Gastrocnemius medialis (tissue), 4 donors: Measurements from ENCODE around the gene SVEP1. TPM values are rescaled to one million over a fixed set of nuclear protein-coding genes. Genes with fewer than 3 reads are reported as not detected.

ENCODE experiments used
- ATAC-seq, 2 donors: fragments of 150-250 bp; one replicate each; pipeline ENCODE4 v1.9.1; 2016
- DNase-seq, 2 donors: peaks; one replicate each; pipeline ENCODE4 v3.0.0-alpha.2; 2019
- H3K27ac ChIP-seq, 4 donors: fragments of 200-600 bp; sonication (generic); 1 replicate in 1 of 4; 2 replicates in 3 of 4; pipeline ENCODE4 v1.5.1; 2016 to 2018; ENCODE audit warnings: mild to moderate bottlenecking in 2 of 4, moderate library complexity in 1 of 4
- H3K27me3 ChIP-seq, 3 donors: fragments of 200-600 bp; sonication (generic) in 2 of 3; 1 replicate in 1 of 3; 2 replicates in 2 of 3; pipeline versions ENCODE4 v1.5.1 to v1.6.0; 2016 to 2019; ENCODE audit warnings: mild to moderate bottlenecking in 1 of 3, moderate library complexity in 1 of 3
- H3K36me3 ChIP-seq, 2 donors: fragments of 200-600 bp; sonication (generic) in 1 of 2; one replicate each; pipeline ENCODE4 v1.5.1; 2017 to 2018
- H3K4me1 ChIP-seq, 2 donors: fragments of 200-600 bp; sonication (generic) in 1 of 2; one replicate each; pipeline ENCODE4 v1.5.1; 2016 to 2017; ENCODE audit warnings: mild to moderate bottlenecking in 2 of 2
- H3K4me3 ChIP-seq, 4 donors: fragments of 200-600 bp; sonication (generic) in 3 of 4; 1 replicate in 1 of 4; 2 replicates in 3 of 4; pipeline ENCODE4 v1.5.1; 2016 to 2019; ENCODE audit warnings: mild to moderate bottlenecking in 2 of 4
- H3K9me3 ChIP-seq, 3 donors: fragments of 200-600 bp; sonication (generic) in 2 of 3; 1 replicate in 1 of 3; 2 replicates in 2 of 3; pipeline ENCODE4 v1.5.1; 2016 to 2019
- CTCF ChIP-seq, 5 experiments: fragments of 450-650 bp in 3 of 5; fragments of 200-600 bp in 2 of 5; sonication (generic) in 2 of 5; IDR thresholded peaks in 4 of 5; conservative IDR thresholded peaks in 1 of 5; 1 replicate in 4 of 5; 2 replicates in 1 of 5; pipeline ENCODE4 v1.5.1; 2016 to 2019; ENCODE audit warnings: antibody characterized with exemption in 5 of 5, mild to moderate bottlenecking in 3 of 5, moderate library complexity in 3 of 5
- POLR2A ChIP-seq, 2 donors: fragments of 450-650 bp; IDR thresholded peaks; one replicate each; pipeline ENCODE4 v1.6.1; 2017; ENCODE audit warnings: antibody characterized with exemption in 2 of 2, mild to moderate bottlenecking in 2 of 2, moderate library complexity in 2 of 2
- in situ Hi-C, 4 donors: fragments of 200-750 bp; cut with MboI; loops; one replicate each; pipeline versions ENCODE4 v1.15.0 to v1.8.0; 2017; ENCODE audit warnings: low sequenced_read_pairs in 4 of 4
- intact Hi-C: fragments of 100-400 bp; cut with DNase I; formaldehyde crosslinking; loops from one replicate; pipeline ENCODE4 v1.15.1; 2023; ENCODE audit warnings: low total_unique reads
- total RNA-seq, 4 donors: library from RNA; depleted of rRNA; stranded (reverse); fragments of >200 nt; gene quantifications; one replicate each; pipeline versions ENCODE4 v1.1.0 to v1.2.3, GENCODE V29; 2016

SVEP1 gene
- total RNA-seq, 4 donors from 2014 or later: 3.8 to 10.3 (median 6.5) TPM

GRCh38 chr9:110464321-110464720 is 115.2 kb downstream of the SVEP1 start:
- no peaks in the 10 kb centered on the region for H3K27me3 ChIP-seq
- ATAC-seq (no peak), DNase-seq (no peak)
- TF ChIP-seq POLR2A (IDR thresholded peaks at IDR 0.05) (no peak), CTCF (IDR thresholded peaks at IDR 0.05 in 4 of 5, conservative IDR thresholded peaks at IDR 0.05 in 1 of 5) (no peak)
- H3K4me3 ChIP-seq: no peak overlapping the region
- in situ Hi-C loops (no loop called here), intact Hi-C loops (no loop called here)
- no peaks in the 10 kb centered on the region for H3K9me3 ChIP-seq
- no peaks in the 10 kb centered on the region for H3K36me3 ChIP-seq
- no peak overlapping the region for H3K27ac ChIP-seq
- H3K4me1 ChIP-seq: no peaks in the 10 kb centered on the region

- no peak for ATAC-seq
- Histone ChIP-seq H3K27me3 (no peaks in the 10 kb centered on the region), H3K9me3 (no peaks in the 10 kb centered on the region), H3K4me3 (no peak overlapping the region), H3K4me1 (no peaks in the 10 kb centered on the region), H3K27ac (no peak overlapping the region), H3K36me3 (no peaks in the 10 kb centered on the region)
- no peak for DNase-seq
- intact Hi-C loops: no loop called here
- in situ Hi-C loops: no loop called here
- TF ChIP-seq POLR2A (IDR thresholded peaks at IDR 0.05) (no peak), CTCF (IDR thresholded peaks at IDR 0.05 in 4 of 5, conservative IDR thresholded peaks at IDR 0.05 in 1 of 5) (no peak)
Measured at GRCh38 chr9:110463499-110463898, 116.0 kb downstream of the SVEP1 start.

DNA sequence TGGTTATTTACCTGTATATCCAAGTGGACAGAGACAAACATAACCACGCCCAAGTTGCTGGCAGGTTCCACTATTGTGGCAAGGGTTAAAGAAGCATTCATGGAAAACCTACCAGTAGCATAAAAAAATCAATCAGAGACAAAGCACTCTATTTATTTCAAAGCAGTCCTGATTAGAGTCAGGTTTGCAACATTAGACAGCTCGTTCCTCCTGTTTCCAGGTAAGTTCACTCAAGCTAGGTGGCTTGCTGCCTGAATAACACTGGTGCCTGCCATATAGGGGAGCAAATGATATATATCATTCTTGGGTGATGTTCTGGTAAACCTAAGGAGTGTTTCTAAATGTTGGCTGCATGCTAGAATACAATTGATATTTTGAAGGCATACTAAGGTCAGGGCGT is 122.3 kb downstream of the SVEP1 start:
- no peak overlapping the region for H3K4me3 ChIP-seq
- intact Hi-C loops (no loop called here), in situ Hi-C loops (loop anchor here in 1 of 4 donors (10.0 kb wide), 1 partner anchor 168 kb away; no protein-coding TSS in a partner anchor)
- H3K27me3 ChIP-seq: no peaks in the 10 kb centered on the region
- no peak overlapping the region for H3K27ac ChIP-seq
- no peaks in the 10 kb centered on the region for H3K9me3 ChIP-seq
- H3K36me3 ChIP-seq: no peaks in the 10 kb centered on the region
- H3K4me1 ChIP-seq: no peaks in the 10 kb centered on the region
- DNase-seq: no peak
- ATAC-seq: no peak
- no peak for TF ChIP-seq POLR2A (IDR thresholded peaks at IDR 0.05)
- no peak for TF ChIP-seq CTCF (IDR thresholded peaks at IDR 0.05 in 4 of 5, conservative IDR thresholded peaks at IDR 0.05 in 1 of 5)

DNA sequence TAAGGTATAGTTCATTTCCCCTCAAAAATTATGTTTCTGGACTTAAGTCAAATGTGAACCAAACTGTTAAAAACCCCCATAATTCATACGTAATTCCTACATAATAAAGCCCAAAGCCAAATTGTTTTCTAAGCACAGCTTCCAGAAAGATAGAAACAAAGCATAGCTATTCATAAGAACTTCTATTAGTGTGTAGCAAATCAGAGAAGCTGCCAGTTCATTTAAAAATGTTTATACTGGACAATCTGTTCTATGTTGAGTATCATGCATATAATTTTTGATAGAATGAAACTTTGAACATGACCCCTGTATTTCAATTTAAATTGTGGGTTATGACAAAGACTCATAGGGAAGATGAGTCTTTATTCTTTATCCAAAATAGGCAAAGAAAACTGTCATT is 122.9 kb downstream of the SVEP1 start:
- ATAC-seq: no peak
- DNase-seq: no peak
- TF ChIP-seq CTCF (IDR thresholded peaks at IDR 0.05 in 4 of 5, conservative IDR thresholded peaks at IDR 0.05 in 1 of 5) (no peak), POLR2A (IDR thresholded peaks at IDR 0.05) (no peak)
- Histone ChIP-seq H3K36me3 (no peaks in the 10 kb centered on the region), H3K27me3 (no peaks in the 10 kb centered on the region), H3K27ac (no peak overlapping the region), H3K4me1 (no peaks in the 10 kb centered on the region), H3K9me3 (no peaks in the 10 kb centered on the region), H3K4me3 (no peak overlapping the region)
- in situ Hi-C loops: loop anchor here in 1 of 4 donors (10.0 kb wide), 1 partner anchor 168 kb away; no protein-coding TSS in a partner anchor
- intact Hi-C loops: no loop called here

DNA sequence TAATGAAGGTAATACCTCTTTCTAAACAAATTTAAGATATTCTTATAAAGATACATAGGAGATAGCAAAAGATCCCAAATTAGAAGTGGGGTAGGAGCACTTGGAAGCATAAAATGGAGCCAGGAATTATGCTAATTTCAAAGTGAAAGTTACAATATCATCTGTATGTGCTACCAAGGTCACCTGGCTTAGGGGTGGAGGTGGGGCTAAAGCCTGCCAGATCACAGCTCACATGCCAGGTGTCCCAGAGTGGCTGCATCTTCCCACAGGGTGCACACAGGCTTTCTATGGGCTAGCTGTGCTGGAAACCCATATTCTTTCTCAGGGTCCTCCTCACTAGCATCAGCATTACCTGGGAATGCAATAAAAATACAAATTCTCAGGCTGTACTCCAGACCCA is 123.7 kb downstream of the SVEP1 start:
- in situ Hi-C loops: loop anchor here in 1 of 4 donors (10.0 kb wide), 1 partner anchor 169 kb away; no protein-coding TSS in a partner anchor
- ATAC-seq: no peak

More for the DNA sequence above, 123.7 kb downstream of the SVEP1 start:
- H3K4me1 ChIP-seq: no peaks in the 10 kb centered on the region
- no peaks in the 10 kb centered on the region for H3K27me3 ChIP-seq
- H3K4me3 ChIP-seq: no peak overlapping the region
- DNase-seq: no peak
- no peak overlapping the region for H3K27ac ChIP-seq
- intact Hi-C loops: no loop called here
- no peaks in the 10 kb centered on the region for H3K36me3 ChIP-seq
- TF ChIP-seq CTCF (IDR thresholded peaks at IDR 0.05 in 4 of 5, conservative IDR thresholded peaks at IDR 0.05 in 1 of 5) (no peak), POLR2A (IDR thresholded peaks at IDR 0.05) (no peak)
- H3K9me3 ChIP-seq: no peaks in the 10 kb centered on the region
